GM13977 (cell line): ENCODE data around the gene HAO2.

ENCODE experiments used
- DNase-seq: peaks from one replicate; pipeline ENCODE4 v3.0.0; 2012; ENCODE audit warnings: low spot score
- in situ Hi-C: fragments of 300-500 bp; cut with MboI; formaldehyde crosslinking; loops from one replicate; pipeline ENCODE4 v1.12.0; 2022; ENCODE audit warnings: low sequenced_read_pairs, low pct_unique_long_range_greater_than_20kb, mixed read lengths, inconsistent platforms; ENCODE audit not compliant: unreplicated experiment
- TF ChIP-seq, protein P1 (sequence below): IDR thresholded peaks from 2 replicates; pipeline ENCODE4 v1.5.1; 2012; ENCODE audit warnings: mild to moderate bottlenecking, control low read depth; ENCODE audit not compliant: insufficient read depth; ENCODE audit errors: extremely low read depth, missing control alignments

HAO2 gene

DNA sequence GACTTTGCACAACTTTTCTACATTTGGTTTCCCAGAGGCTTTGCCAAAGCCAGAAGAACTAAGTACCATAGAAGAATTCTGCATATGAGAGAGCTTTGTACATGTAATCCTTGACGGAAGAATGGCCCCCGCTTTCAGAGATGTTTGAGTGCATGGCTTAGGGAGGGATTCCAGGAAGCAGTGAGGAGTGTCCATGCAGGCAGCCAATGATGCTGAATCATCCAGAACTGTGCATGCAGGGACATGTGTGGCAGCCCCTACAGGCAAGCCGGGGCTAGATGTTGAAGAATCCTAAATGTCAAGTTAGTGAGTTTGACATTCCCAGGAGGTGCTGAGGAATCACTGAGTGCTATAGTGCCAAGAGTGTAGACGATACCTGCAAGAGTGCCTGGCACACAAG is 9.9 kb upstream of the HAO2 start:
- TF ChIP-seq, protein P1, sequence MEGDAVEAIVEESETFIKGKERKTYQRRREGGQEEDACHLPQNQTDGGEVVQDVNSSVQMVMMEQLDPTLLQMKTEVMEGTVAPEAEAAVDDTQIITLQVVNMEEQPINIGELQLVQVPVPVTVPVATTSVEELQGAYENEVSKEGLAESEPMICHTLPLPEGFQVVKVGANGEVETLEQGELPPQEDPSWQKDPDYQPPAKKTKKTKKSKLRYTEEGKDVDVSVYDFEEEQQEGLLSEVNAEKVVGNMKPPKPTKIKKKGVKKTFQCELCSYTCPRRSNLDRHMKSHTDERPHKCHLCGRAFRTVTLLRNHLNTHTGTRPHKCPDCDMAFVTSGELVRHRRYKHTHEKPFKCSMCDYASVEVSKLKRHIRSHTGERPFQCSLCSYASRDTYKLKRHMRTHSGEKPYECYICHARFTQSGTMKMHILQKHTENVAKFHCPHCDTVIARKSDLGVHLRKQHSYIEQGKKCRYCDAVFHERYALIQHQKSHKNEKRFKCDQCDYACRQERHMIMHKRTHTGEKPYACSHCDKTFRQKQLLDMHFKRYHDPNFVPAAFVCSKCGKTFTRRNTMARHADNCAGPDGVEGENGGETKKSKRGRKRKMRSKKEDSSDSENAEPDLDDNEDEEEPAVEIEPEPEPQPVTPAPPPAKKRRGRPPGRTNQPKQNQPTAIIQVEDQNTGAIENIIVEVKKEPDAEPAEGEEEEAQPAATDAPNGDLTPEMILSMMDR: no peak
- in situ Hi-C loops: no loop called here
- DNase-seq: no peak

- TF ChIP-seq, protein P1: no peak
- in situ Hi-C loops: no loop called here
- DNase-seq: no peak
These were observed 8.9 kb upstream of the HAO2 start for GRCh38 chr1:119359730-119360129.

DNA sequence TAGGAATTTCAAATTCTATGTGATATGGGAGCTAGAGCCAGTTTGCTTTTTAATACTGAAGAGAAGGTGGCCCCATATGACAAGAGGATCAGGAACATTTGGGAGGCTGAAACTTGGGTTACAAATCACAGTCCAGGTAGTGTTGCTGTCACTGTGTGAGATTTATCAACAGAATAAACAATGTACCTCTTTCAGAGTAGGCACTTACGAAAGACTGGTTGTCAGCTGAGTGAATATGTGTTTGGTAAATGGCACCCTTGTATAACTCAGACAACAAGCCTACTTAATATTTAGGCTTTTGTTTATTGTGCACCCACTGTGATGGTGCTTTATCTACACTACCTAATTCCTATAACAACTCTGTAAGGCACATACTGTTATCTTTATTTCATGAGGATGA is 7.4 kb upstream of the HAO2 start:
- DNase-seq: no peak
- TF ChIP-seq, protein P1: no peak
- in situ Hi-C loops: no loop called here

DNA sequence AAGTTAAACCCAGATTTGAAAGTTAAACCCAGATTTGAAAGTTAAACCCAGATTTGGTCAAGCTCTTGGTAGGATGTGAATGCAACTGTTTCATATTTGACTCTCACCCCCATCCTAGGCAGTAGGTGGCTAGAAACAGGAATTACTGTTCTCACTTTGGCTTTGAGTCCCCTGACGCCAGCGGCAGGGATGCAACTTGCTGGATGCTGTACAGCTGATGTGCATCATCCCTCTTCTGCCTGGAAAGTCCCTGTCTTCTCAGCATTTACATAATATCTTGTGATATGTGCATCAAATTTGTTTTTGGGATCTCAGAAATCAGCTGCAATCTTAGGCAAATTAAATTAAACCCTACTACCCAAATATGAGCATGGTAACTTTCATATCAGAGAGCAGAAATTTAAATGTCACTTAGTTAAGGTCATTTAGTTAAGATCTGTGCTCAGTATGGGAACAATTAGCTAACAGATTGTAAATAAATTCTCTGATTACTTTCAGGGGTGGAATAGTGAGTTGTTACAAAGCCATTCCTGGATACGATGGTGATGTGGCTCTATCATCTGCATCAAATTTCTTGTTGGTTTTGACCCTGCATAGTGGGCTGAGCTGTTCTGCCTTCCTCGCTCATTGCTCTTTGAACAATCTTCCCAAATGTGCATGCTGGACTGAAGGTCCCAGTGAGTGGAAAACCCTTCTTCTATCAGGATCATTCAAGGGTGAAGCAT is 6.8 kb upstream of the HAO2 start:
- in situ Hi-C loops: no loop called here
- TF ChIP-seq, protein P1: no peak
- DNase-seq: no peak

GRCh38 chr1:119363162-119363561 is 5.4 kb upstream of the HAO2 start:
- in situ Hi-C loops: no loop called here
- DNase-seq: no peak
- TF ChIP-seq, protein P1: no peak

DNA sequence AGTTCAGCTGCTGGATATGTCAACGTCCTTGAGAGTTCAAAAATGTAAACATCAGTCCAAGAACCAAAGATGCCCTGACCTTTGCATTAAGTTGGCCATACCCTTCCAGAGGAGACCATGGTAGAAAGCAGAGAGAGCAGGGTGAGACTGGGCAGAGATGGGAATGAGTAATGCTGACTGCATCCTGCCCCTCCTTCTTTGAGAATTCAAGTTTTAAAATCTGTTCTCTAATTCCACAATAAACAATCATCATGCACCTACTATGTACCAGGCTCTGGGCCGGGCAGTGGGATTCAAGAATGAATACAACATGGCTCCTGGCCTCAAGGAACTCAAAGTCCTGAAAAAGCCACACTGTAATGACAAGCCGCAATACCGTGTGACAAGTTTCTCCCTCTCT is 3.9 kb upstream of the HAO2 start:
- DNase-seq: no peak
- in situ Hi-C loops: no loop called here
- TF ChIP-seq, protein P1: no peak
